Measurements from ENCODE around the gene TENM4.

The TENM4 gene

DNA sequence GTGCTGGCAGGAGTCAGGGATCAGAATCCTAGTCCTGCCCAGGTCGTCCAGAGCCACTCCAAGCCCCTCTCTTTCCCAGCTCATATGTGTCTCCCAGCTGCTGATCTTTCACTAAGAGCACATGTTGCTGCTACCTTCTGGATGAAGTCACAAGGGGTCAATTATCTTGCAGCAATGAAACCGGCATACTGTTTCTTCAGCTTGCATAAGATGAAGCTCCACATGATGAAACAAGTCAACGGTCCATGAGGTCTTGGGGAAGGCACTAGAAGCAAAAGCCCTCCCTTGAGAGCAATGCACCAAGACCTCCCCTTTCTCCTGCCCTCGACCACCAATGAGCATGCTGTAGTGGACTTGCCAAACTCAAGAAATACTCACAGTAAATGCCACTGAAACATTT lies 148.9 kb downstream of the TENM4 start:
- no peak for DNase-seq

DNA sequence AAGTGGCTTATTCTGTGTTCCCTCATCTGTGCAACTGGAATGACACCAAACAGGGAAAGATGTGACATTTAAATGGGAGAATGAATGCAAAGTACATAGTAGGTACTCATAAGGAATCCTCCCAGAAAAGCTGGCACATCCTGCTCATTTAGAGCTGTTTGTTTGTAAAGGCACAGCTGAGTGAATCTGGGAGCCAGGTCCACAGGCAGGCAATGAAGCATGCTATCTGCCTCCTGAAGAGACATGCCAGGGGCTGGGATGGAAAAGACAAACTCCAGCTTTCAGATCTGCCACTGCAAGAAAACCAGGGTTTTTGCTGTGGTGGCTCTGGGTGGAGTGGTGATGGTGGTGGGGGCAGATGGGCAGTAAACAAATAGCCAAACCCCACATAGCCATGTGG lies 150.1 kb downstream of the TENM4 start:
- no peak for DNase-seq

DNA sequence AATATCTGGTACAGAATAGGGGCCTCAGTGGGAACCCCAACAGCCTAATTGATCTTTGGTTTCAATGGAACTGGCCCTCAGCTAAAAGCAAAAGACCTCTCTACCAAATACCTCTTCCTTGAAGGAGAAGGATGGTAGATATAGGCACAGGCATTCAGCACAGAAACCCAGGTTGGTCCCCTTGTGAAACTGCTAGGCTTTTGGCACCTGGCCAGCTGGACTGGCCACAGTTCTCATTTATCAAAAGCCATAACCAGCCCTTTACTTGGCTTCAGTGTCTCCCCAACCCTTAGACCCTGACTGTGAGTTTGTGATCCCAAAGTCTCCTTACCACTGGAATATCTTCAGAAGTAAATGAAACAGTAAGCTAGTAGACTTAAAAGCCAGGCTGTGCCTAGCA lies 152.9 kb downstream of the TENM4 start:
- no peak for DNase-seq

DNA sequence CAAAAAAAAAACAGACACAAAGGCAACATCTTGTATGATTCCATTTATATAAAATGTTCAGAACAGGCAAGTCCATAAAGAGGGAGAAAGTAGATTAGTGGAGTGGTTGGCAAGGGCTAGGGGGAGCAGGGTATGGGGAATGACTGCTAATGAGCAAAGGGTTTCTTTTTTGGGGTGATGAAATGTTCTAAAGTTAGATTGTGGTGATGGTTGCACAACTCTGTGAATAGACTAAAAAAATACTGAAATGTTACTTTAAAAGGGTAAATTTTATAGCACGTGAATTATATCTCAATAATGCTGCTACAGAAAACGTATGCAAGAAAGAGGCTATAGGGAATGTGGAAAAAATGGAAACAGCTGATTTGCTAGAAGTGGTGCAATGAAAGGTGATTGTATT lies 155.1 kb downstream of the TENM4 start:
- DNase-seq, result no peak

DNA sequence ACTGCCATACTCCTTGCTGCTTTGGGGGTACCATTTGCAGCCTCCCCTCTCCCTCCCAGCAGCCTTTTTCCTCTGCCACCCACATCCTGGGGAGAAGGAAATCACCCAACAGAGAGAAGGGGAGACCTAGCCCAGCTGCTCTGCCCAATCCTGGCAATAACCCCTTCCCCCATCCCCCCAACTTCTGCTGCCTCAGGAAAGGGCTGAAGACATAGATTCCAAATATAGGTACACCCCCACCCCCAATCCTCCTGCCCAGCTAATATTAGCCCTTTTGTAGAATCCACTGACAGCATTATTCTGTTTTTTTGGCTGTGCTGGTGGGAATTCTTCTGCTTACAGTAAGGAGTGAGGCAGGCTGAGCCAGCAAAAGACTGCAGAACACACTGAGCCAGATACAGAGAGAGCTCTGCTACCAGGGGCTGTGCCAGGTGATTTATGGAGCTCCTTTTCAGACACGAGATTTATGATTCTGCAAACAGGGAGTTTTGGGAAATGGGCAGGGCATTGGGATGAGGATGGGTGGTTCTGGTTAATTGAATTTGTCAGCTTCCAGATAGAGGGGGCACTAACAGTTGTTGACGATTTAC lies 164.0 kb downstream of the TENM4 start:
- no peak for DNase-seq

DNA sequence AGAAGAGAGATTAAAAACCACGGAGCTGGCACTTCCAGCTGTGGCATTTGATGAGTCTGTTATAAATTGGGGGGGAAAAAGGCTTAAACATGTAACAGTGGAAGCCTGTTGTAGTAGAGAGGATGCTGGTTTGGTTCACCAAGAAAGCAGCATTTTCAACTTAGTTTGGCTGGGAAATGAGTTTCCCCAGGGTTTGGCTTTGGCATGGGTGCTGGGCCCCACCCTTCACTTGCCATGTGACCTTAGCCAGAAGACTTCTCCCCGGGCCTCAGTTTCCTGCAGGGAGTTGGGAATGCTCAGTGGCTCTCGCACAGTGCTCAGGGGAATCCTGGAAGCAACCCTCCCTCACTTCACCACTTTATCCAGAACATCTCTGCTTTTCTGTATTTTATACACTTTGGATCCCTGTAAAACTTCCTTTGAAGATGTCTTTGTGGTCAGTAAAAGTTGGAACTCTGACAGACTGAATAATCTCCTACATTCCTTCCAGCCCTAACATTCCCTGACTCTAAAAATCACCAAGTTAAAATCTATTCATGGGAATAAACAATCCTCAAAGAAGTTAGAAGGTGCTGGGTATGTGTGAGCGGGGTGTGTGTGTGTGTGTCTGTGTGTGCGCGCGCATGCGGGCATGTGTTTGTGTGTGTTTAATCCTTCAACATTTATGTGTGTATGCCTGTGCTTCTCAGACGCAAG lies 166.0 kb downstream of the TENM4 start:
- DNase-seq, result no peak

DNA sequence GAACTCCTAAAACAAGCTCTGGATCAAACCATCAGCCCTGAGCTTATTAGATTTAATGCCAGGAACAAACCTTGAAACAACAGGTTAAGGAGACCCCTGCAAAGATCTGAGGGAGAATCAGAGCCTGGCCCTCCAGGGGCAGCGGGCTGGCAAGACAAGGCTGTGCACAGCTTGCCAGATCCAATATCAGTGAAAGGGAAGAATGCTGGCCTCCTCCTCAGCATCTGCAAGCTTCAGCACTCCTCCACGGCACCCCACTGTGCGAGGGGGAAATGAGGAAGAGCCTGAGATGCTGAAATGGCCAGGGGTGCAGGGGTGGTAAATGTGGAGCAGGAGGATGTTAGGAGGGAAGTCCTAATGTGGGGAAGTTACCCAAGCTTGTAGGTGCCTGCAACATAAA lies 167.0 kb downstream of the TENM4 start:
- DNase-seq, result no peak

DNA sequence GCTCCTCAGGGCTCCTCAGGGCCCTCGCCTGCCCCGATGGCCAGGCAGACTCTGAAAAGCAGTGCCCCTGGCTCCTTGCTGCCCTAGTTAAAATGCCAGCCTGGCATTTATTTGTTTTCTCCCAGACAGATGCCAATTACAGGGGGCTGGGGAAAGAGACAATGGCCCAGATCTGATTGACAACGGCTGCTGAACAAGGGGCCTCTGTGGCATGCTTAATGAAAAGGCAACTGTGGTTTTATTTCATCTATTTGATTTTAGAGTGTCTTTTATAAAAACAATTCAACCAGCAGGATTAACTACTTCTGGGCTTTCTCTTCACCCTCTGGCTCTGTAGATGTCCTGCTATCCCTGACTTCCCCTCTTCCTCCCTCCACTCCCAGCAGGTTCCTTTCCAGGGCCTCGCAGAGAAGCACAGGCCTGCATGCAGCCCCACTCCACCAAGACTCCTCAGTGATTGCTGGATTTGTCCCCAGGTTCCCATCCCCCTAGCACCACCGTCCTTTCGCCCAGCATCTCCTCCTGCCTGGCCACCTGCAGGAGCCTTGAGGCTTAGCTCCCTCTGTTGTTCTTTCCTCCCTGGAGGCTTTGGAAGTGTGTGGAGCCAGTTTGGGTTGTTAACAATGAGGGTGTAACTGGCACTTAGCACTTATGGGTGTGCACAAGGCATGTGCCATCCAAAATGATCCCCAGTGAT lies 171.1 kb downstream of the TENM4 start:
- DNase-seq, result no peak

DNA sequence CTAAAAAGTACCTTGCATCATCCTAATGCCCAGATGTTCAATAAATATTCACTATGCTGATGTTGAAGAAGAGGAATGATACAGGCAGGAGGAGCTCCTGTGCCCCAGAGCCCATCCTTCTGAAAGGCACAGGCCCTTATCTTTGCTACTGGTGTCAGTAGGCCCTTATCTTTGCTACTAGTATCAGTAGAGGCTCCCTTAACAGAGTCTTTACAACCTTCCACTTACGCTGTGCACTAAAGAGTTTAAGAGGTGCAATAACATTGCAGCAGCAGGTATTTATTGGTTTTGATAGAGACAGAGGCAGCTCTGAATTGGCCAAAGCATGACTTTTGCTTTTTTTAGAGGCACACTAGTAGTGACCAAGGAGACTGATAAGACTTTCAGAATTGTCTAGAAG lies 174.4 kb downstream of the TENM4 start:
- DNase-seq, result no peak

DNA sequence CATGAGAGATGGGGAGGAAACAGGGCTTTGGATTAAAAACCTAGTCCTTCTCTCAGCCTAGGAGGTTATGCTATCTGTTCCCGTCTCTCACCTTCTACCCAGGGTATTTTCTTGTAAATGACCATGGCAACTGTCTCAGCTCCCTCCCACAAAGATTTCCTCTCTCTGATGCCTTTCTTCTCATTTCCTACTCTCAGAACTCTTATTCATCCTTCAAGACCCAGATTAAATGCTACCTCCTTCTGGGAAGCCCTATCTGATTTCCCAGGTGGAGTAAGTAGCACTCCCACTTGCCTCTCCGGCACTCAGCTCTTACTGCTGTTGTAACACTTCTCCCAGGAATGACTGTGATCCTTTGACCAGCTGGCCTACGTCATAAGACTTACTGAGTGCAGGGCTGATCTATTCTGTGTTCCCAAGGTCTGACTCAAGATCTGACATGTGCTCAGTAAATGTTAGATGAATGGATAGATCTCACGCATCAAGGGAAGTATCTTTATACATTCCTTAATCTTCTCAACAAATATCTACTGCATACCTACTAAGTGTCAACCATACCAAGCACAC lies 175.0 kb downstream of the TENM4 start:
- no peak for DNase-seq

DNA sequence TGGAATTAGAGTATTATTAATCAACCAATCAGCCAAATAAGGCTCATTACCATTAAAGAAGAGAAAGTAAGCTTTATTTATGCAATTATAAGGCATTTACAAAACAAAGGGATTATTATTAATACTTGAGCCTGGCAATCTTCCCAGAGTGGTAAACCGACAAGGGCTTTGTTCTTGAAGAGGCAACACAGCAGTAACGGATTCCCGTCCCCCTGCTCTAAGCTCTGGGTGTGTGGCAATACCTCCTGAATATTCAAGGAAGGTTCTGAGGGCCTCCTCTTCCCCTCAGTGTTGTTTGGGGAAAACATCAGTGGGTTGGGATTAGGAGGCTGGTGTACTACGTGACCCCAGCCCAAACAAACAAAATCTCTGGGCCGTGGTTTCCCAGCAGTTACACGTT lies 176.5 kb downstream of the TENM4 start:
- DNase-seq, result no peak

DNA sequence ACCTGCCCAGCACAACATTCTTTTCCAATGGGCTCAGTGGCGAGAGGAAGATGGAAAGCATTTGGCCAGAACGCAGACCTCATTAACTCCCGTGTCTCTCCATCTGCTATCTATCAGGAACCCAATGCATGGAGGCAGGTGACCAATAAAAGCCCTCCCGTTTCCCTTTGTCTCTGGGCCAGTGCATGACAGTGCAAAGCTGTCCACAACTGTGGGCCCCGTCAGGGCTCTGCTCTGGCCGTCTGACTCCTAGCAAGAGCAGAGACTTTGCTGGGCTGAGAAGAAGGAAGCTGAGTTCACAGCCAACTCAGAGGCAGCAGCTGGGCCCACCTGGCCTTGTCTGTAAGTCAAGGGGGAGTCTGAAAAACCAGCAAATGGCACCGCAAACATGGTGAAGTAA lies 177.8 kb downstream of the TENM4 start:
- peak; percentile 43 for DNase-seq

DNA sequence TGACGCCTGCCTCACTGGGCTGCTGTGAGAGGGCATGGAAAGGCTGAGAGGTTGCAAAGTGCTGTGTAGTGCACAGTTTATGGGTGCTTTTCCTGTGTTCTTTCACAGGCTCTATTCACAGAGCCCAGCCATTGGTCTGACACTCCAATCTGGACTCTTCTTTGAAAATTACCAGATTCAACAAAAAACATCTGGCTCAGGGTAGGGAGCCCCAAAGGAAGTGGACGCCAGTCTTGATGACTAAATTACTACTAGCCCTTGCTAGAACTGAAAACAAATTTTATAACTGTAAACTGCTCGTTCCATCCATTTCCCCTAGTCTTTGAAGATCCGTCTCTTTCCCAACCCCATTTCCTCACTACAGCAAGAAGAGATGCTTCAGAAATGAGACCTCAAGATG lies 178.6 kb downstream of the TENM4 start:
- DNase-seq, result no peak

DNA sequence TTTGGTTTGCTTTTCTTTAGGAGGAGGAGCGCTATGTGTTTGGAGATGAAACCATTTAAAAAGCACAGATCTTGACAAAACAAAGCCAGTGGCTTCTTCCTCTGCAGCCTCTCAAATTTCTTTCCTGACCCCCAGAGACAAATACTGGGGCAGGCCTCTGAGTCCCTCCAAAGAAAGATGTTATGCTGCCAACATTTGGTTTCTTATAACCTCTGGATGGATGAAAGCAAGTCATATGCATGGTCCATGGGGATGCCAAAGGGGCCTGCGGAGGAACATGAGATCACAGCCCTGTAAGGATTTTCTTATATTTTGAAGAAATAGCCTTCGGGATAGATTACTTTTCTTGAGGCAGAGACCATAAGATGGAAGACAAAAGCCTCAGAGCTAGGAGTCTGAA lies 179.1 kb downstream of the TENM4 start:
- no peak for DNase-seq

DNA sequence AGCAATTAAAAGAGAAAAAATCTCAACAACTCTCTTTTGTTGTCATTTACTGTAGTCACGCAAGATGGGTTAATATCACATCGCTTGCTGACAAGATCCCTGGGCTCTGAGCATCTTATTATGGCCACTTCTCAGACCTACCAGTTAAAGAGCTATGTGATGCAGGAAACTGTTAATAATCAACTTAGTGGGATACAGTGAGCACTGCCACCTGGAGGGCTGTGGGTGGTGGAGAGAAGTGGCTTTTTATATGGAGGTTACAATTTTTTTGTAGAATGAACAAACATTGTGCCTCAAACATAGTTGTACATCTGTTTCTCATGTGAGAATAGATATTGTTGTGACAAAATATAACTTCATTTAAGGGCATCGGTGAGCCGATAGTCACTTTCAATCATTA lies 181.0 kb downstream of the TENM4 start:
- no peak for DNase-seq

DNA sequence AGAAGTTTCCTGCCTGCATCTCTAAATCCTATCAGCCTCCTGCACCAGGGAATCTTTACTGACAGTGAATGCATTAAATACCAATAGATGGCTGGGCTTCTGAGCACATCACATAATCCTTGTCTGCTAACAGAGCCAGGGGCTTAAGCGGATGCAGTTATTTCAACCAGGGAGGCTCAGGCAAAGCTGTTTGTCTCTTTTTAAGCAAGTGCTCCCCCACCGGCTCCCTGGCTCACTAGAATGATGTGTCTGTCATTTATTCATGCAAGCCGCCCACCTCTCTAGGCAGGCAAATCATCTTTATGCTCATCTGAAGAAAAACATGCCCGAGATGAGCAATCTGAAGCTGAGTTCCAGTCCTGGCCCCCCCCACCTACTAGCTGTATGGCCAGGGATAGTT lies 182.3 kb downstream of the TENM4 start:
- DNase-seq, result no peak

DNA sequence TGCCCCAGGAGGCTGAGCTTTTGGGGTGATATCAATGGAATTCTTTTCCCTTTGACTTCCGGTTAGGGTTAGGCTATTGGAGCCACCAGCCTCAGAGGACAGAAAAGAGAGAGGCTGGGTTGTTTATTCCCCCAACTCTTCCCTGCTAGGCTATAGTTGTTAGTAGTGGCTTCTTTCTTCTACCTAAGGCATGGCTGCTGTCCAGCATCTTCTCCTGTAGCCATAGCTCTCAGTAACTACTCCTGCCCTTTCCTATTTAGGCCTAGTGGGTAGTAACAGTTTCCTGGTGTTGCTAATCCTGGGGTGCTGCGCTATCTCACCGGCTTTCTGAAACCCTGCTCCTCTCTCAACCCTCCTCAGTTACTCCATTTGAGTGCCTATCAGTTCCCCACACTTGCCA lies 184.9 kb downstream of the TENM4 start:
- no peak for DNase-seq

DNA sequence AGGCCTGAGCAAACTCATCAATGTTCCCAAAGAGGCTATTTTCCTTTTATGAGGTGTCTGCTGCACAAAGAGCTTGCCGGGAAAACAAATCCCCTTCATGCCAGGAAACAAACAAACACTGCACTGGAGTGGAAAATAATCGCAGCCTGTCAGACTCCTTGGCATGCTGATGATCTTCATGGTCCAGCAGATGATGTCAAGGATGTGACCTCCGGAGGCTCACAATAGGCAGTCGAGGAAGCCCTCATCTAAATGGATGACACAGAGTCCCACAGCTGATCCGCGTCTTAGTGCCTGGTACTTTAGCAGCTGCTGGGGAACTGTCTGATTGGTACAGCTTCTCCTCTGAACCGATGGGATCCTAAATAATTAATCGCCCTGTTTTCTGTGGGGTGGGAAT lies 187.6 kb downstream of the TENM4 start:
- no peak for DNase-seq

DNA sequence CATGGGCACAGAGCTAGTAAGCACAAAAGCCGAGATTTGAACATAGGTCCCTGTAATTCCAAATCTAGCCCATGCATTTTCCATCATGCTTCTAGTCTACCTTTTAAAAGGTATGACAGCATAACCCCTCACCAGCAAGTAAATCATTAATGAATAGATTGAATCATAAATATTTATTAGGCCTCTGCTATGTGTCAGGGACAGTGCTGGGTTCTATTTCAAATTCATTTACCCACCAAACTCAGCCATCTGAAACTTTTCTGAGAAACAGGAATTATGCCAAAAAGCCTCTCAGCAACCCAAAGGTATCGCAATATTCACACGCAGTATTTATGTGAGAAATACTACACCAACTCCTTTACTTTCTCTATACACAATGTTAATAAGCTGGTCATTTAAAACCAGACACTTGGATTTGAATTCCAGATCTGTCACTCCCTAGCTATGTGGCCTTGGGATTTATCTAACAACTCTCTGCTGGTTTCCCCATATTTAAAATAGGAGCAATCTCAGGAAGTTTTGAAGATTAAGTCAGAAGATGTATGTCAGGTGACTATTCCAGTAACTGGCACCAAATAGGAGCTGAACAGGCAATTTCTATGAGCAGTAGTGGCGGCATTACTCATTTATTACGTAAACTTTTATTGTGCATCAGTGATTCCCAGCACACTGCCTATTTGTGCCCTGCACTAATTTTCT lies 191.4 kb downstream of the TENM4 start:
- no peak for DNase-seq

DNA sequence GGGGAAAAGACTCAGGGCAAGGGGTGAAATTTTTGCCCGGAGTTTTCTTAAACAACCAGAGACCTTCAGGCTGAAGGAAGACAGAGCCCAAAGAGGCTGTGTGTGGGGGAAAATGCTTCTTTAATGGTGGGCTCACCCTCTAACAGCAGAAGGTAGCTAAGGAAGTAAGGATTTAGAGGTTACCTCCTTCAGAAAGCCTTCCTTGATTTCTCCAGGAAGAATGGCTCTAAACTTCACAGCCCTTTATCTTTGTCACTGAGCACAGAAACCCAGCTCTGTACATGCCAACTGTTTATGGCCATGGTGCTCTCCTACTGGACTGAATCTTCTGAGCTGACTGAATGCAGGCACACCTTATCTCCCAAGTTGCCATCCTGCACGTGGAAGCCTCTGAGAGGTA lies 196.0 kb downstream of the TENM4 start:
- no peak for DNase-seq

DNA sequence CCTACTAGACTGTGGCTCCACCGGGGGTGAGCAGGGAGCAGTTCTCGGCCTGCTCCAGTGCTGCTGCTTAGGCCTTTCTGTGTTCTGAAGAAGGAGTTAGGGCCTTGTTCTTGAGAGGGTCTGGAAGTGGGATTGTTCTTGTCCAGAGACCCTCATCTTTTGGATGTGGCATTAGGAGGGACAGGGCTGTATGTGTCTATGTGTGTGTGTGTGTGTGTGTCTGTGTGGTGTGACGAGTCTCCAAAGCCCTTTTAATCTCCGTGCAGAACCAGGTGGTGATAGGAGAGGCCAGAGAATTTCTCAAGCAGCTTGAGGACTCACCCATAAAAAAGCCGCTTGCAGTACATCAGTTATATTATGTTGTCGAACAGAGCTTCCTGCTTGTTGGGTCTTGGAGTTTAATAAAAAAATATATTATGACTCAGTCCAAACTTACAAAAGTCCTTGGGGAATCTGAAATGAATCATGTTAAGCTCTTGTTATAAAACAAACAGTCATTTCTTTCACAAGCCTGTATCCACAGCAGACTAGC lies 196.5 kb downstream of the TENM4 start:
- no peak for DNase-seq

DNA sequence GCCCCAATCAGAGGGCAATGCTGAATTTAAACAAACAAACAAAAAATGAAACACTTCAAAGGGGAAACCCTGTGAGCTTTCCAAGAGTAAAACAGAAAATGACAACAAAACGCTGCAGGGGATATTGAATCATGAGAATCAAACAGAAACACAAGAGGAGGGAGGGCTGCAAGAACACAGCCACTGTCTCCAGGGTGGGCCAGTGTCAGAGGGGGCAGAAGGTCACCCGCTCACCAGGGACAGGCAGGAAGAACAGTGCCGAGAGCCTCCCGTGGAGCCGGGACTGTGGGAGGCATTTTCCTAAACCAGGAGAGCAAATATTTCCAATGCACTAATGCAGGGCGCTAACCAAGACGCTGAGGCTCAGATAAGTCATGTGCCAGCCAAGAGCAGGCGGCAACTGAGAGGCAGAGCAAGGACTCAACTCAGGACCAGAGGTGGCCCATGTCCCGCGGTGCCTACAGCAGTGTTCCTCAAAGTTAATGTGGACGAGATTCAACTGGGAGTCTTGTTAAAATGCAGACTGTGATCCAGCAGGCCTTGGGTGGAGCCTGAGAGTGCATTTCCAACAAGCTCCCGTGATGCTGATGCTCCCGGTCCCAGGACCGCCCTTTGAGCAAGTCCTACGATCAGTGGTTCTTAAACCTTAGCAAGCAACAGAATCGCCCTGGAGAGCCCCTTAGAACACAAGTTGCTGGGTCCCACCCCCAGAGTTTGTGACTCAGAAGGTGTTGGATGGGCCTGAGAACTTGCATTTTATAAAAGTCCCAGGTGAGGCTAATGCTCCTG lies 197.2 kb downstream of the TENM4 start:
- no peak for DNase-seq

Data from right kidney (tissue), 1 donor.